PC-3 (cell line): ENCODE results near the gene CPLX4.

Experiments used
- CTCF ChIP-seq: fragments of 300-600 bp; sonication (generic); conservative IDR thresholded peaks from 2 replicates; pipeline ENCODE4 v1.5.1; 2017; ENCODE audit warnings: antibody characterized with exemption, low read depth, mild to moderate bottlenecking, low read length
- EZH2phosphoT487 ChIP-seq: fragments of 300-600 bp; sonication (generic); IDR thresholded peaks from 2 replicates; pipeline ENCODE4 v1.6.1; 2018; ENCODE audit warnings: mild to moderate bottlenecking, antibody characterized with exemption, low read length, borderline replicate concordance

- TF ChIP-seq CTCF (no peak), EZH2phosphoT487 (no peak)
Measured at GRCh38 chr18:59359576-59359952, 41.1 kb upstream of the CPLX4 start.
